Measurements from ENCODE around the gene C2CD2L.
"Not testable (repeated sequence)": the region's sequence is repeated elsewhere in the genome, so short reads cannot be mapped to it uniquely, and the experiment has no call there.

C2CD2L gene

DNA sequence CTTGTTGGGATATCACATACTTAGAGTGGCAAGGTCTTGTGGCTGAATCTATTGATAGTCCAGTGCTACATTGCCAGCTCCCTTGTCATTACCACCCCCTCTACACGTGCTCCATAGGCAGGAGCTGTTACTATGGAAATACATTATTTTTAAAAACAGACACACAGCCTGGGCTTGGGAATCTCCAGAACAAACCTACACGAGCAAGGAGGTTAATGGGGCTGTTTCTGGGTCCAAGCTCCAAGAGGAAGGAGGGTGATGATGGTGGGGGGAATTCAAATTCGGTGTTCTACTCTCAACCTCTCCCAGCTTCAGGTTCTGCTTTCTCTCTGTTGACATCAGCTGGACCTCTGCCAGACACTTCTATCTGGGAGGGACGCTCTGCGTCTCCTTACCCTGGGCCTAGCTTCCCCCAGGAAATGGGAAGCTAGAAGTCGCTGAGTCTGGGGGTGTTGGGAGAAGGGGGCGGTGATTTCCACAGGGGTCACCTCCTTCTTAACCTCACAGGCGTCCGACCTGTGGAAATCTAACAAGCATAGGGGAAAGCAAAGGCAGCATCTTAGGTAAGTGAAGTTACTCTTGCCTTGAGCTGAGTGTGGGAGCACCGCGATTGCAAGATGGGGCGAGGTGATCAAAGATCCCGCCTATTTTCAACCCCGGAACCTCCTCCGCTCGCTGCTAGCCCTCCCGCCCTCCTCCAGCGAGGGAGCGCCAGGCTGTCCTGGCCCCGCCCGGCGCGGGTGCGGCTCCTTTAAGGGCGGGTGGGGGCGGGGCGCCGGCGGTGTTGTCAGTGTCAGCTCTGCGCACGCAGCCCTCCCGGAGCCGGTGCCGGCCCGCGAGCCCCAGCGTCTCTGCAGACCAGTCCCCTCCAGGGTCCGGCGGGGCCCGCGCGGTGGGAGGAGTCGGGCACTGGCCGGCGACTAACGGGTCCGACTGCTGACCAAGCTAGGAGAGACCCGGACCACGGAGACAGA is at the start of gene C2CD2L:
Gene C2CD2L (plus strand): TSS at position 781 of the 974 bp plus-strand sequence. CDS start 398 bp downstream, outside the sequence.
- peak; percentile 81 for DNase-seq (ENCODE audit: low read depth)

DNA sequence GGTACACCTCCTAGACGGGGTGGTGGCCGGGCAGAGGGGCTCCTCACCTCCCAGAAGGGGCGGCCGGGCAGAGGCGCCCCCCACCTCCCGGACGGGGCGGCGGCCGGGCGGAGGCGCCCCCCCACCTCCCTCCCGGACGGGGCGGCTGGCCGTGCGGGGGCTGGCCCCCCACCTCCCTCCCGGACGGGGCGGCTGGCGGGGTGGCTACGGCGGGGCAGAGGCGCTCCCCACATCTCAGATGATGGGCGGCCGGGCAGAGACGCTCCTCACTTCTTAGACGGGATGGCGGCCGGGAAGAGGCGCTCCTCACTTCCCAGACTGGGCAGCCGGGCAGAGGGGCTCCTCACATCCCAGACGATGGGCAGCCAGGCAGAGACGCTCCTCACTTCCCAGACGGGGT is 48.0 kb upstream of the C2CD2L start:
- DNase-seq (ENCODE audit: low read depth) = not testable (repeated sequence)

DNA sequence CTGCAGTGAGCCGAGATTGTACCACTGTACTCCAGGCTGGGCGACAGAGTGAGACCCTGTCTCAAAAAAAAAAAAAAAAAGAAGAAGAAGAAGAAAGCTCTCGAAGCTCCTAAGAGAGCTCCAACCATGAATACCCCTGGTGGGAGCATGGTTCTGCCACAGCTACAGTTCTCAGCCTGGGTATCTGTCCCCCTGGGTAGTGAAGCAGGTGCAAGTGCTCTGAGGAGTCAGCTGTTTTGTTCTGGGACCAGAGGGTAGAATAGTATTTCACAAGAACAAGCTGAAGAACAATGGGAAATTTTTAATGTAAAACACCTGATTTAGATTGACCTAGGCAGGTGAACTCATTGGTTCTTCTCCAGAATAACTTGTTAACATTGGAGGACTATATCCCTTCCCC is 45.9 kb upstream of the C2CD2L start:
- DNase-seq (ENCODE audit: low read depth) = no peak

DNA sequence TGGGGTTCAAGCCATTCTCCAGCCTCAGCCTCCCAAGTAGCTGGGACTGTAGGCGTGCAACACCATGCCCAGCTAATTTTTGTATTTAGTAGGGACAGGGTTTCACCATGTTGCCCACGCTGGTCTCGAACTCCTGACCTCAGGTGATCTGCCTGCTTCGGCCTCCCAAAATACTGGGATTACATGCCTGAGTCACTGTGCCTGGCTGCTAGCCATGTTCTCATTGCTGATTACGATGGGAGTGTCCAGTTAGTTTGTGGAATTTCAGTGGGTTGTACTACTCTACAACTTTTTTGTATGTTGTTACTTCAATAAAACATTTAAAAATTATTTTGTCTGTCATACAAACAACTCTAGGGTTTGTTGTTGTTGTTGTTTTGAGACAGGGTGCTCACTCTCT is 44.4 kb upstream of the C2CD2L start:
- DNase-seq (ENCODE audit: low read depth) = no peak

DNA sequence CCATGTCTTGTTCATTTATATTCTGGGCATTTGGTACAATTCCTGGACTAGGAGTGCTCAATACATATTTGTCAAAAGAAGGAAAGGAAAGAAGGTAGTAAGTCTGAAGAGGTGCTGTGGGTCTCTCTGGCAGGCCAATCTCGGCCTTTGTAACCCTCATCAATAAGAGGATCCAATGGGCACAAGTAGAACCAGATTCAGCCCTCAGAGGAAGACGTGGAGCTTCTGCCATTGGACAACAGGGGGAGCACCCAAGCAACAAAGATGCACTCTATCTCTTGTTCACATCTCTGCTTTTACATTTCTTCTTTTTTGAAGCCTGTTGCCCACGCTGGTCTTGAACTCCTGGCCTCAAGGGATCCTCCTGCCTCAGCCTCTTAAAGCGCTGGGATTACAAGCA is 41.8 kb upstream of the C2CD2L start:
- DNase-seq (ENCODE audit: low read depth) = no peak

DNA sequence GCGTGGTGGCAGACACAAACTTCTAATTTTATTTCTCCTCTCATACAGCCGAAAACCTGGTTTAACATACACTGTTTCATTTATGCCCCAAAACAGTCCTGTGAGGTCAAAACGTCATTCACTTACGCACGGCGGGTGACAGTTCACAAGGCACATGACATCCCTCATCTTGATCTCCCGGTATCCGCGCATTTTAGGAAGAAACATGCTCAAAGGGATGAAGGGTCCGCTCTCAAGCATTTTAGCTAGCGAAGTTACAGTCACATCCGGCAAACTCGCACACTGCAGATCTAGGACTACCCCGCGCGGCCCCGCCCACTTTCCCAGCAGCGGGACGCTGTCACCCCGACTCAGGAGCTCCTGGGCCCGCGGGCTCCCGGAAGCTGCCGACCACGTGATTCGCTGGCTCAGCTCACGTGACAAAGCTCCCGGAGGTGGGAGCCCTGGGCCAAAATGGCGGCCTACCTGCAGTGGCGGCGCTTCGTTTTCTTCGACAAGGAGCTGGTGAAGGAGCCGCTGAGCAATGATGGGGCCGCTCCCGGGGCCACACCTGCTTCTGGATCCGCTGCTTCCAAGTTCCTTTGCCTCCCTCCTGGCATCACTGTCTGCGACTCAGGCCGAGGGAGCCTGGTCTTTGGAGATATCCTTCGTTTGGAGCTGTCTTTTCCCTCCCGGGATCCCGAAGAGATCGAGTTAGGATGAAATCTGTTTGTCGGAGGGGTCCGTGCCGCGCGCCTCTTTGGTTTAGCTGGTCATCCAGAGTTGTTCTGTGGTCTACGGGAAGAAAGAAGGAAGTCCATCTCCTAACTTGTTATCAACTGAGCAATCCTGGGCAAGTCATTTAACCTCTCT is 39.5 kb upstream of the C2CD2L start, which contains the start of gene VPS11:
Gene VPS11 (plus strand): TSS at position 448 of the 852 bp plus-strand sequence. CDS start 6 bp downstream, at position 454.
- peak; percentile 98 for DNase-seq (ENCODE audit: low read depth)

DNA sequence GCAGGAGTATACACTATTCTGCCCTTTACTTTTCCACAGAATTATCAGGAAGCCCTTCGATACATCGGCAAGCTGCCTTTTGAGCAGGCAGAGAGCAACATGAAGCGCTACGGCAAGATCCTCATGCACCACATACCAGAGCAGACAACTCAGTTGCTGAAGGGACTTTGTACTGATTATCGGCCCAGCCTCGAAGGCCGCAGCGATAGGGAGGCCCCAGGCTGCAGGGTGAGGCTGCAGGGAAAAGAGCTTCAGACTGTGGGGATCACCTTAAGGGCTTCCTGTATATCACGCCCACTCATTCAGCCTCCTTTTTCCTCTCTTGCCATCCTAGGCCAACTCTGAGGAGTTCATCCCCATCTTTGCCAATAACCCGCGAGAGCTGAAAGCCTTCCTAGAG is 29.3 kb upstream of the C2CD2L start:
- DNase-seq (ENCODE audit: low read depth) = no peak

DNA sequence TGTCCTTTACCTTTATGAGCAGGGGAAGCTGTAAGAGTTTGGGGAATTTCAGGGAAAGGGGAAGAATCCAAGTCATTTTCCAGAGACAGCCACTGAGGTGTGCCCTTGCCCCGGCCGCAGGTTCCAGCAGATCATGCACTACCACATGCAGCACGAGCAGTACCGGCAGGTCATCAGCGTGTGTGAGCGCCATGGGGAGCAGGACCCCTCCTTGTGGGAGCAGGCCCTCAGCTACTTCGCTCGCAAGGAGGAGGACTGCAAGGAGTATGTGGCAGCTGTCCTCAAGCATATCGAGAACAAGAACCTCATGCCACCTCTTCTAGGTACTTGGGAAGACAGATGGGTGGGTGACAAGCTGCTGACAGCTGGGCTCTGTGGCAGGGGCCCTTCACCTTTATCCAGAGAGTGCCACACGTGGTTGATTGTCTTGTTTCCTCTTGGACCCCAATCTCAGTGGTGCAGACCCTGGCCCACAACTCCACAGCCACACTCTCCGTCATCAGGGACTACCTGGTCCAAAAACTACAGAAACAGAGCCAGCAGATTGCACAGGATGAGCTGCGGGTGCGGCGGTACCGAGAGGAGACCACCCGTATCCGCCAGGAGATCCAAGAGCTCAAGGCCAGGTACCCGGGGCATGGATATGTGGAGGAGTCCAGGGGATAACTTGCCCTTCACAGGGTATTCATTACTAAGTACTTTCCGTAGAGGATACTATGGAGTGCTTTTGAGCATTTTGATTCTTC is 28.3 kb upstream of the C2CD2L start:
- DNase-seq (ENCODE audit: low read depth) = no peak

DNA sequence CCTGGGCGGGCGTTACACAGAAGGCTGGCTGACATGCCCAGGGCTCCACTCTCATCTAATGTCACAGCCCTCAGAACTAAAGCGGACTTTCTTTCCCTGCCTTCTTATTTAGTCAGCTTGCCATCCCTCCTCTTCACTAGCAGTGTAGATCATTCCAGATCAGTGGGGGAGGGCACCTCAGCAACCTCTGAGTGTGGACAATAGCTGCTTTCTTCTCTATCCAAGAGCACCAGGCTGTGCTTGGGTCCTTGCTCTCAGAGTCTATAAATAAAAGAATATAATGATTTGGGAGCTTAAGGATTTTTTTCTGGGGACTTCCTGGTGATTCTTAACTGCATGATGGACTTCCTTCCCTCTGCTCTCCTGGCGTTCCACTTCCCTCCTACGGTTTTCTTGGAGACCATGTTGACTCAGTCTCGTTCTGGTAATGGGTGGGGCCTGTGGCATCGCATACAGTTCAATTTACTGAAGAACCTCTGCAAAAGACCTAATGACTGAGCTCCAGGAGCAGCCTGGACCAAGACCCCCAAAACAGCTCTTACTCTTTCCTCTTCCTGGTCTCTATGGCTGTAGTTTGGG is 25.4 kb upstream of the C2CD2L start:
- DNase-seq (ENCODE audit: low read depth) = no peak

DNA sequence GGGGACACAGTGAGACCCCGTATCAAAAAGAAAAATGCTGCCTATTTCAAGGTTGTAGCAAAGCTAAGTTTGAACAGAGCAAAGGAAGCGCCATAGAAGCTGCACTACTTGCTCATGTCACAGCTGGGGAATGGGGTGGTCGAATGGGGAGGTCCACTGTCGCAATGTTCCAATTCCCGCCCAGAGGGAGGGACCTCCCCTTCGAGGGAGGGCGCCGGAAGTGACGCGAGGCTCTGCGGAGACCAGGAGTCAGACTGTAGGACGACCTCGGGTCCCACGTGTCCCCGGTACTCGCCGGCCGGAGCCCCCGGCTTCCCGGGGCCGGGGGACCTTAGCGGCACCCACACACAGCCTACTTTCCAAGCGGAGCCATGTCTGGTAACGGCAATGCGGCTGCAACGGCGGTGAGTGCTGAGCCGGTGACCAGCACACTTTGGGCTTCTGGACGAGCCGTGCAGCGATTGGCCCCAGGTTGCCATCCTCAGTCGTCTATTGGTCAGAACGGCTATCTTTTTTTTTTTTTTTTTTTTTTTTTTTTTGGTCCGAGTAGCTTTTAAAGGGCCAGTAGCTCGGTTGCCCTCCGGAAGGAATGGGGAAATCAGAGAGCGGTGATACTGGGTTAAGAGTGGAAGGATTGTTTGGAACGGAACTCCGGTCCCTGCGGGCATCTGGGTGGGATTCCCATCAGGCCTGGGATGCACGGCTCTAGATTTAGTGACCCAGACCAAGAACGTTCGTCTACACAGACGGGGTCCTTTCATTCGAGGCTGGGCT is 22.3 kb upstream of the C2CD2L start, which contains the start of gene HMBS:
Gene HMBS (plus strand): TSS at position 219 of the 774 bp plus-strand sequence. CDS start 153 bp downstream, at position 372.
- peak; percentile 88 for DNase-seq (ENCODE audit: low read depth)

DNA sequence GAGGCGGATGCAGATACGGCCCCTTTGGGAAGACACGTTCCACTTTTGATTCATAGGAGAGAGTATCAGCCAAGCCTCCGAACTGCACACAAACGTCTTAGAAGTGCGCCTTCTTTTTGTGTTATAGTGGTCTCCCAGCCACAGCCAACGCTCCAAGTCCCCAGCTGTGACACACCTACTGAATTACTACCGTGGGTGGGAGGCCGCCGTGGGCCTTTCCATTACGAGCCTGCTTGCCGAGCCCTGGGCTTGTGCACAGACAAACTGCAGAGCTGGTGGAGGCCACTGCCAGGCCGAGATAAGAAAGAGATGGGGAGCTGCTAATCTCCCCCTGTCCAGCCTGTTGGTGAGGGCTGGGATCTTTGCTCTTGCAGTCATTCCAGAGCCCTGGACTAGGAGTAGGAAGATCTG is 21.7 kb upstream of the C2CD2L start:
- DNase-seq (ENCODE audit: low read depth) = no peak

DNA sequence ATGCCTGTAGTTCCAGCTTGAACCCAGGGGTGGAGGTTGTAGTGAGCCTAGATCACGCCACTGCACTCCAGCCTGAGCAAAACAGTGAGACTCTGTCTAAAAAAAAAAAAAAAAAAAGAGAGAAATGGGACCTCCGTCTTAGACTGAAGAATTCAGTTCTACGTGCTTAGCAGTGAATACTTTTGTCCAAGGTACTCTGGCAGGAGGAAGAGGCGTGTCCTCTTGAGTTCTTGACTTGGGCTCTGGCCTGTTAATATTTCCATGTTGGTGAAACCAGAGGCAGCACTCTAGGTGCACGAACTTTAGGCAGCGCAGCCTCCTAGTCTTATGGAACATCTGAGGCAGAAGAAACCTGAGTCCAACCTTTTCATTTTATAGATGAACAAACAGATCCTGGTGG is 20.0 kb upstream of the C2CD2L start:
- no peak for DNase-seq (ENCODE audit: low read depth)

DNA sequence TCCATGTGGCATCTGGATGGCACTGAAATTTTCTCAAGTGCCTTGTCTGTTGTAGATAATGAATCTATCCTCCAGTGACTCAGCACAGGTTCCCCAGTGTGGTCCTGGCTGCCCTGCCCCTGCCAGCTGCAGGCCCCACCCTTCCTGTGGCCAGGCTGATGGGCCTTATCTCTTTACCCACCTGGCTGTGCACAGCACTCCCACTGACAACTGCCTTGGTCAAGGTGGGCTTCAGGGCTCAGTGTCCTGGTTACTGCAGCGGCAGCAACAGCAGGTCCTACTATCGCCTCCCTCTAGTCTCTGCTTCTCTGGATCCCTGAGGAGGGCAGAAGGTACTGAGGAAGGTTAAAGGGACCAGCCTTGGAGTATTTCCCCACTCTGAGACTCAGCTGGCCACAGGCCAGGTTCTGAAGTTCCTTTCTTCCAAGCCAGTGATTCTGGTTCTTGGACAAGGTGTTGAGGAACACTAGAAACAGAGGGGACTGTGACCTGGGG is 19.4 kb upstream of the C2CD2L start:
- no peak for DNase-seq (ENCODE audit: low read depth)

DNA sequence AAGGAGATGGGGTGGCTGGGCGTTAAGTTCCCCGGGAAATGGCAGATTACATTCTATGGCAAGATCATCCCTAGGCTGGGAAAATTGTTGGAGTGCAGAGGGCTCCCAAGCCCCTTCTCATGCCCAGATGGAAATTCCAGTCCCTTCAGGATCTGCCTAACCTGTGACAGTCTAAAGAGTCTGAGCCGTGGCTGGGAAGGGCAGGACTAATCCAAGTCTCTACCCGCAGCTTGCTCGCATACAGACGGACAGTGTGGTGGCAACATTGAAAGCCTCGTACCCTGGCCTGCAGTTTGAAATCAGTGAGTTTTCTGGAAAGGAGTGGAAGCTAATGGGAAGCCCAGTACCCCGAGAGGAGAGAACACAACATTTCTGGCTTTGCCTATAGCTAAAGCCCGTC is 18.7 kb upstream of the C2CD2L start:
- no peak for DNase-seq (ENCODE audit: low read depth)

DNA sequence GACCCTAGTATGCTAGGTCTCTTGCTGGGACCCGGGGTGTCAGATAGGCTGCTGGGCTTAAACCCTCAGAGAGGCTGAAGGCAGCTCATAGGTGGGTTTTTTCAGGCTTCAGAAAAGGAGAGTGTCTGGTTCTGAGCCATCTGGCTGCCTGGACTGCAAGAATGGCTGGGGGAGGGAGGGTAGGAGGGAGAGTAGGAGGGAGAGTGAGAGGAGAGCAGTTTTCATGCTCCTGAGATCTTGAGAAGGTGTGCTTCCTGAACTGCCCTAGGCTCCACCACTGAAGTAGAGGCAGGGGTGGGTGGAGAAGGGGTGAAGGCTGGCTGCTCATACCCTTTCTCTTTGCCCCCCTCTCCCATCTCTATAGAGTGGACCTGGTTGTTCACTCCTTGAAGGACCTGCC is 17.8 kb upstream of the C2CD2L start:
- DNase-seq (ENCODE audit: low read depth) = no peak

DNA sequence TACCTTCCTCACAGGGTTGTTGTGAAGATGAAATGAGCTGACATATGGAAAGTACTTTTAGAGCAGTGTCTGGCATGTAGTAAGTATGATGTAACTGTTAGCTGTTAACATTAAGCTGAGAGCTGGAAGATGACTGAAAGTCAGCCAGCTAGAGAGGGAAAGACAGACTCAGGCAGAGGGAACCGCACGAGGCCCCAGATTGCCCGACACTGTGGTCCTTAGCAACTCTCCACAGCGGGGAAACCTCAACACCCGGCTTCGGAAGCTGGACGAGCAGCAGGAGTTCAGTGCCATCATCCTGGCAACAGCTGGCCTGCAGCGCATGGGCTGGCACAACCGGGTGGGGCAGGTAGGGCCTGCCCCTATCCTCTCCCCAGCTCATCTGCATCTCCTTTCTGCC is 16.0 kb upstream of the C2CD2L start:
- DNase-seq (ENCODE audit: low read depth) = no peak

DNA sequence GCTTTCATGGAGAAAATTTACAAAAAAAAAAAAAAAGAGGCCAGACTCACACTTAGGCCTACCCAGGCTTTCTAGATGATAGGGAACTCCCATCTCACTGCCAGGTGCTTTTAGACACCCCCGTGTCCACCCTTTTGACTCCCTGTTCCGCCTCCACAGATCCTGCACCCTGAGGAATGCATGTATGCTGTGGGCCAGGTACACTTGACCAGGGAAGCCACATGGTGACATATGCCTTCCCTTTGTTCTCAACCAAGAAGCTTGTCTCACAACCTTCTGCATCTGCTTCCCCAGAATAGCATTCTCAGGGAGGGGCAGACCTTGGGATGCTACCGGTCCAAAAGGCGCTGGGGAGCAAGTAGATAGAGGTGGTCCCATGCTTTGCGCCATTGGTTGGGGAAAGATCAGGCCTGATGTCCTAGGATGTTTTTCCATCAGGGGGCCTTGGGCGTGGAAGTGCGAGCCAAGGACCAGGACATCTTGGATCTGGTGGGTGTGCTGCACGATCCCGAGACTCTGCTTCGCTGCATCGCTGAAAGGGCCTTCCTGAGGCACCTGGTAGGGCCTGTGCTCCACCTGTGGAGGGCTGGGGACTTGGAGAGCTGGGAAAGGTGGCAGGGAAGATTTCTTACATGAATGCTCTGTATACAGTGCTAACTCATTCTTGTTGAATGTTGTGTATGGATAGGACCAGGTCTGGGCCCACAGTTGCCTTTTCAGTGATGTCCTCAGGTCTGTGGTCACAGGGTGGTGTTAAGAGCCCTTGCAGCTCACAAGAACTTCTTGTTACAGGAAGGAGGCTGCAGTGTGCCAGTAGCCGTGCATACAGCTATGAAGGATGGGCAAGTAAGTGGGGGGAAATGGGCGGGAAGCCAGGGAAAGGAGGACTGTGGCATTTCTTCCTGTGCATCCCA is 14.9 kb upstream of the C2CD2L start:
- DNase-seq (ENCODE audit: low read depth) = no peak

DNA sequence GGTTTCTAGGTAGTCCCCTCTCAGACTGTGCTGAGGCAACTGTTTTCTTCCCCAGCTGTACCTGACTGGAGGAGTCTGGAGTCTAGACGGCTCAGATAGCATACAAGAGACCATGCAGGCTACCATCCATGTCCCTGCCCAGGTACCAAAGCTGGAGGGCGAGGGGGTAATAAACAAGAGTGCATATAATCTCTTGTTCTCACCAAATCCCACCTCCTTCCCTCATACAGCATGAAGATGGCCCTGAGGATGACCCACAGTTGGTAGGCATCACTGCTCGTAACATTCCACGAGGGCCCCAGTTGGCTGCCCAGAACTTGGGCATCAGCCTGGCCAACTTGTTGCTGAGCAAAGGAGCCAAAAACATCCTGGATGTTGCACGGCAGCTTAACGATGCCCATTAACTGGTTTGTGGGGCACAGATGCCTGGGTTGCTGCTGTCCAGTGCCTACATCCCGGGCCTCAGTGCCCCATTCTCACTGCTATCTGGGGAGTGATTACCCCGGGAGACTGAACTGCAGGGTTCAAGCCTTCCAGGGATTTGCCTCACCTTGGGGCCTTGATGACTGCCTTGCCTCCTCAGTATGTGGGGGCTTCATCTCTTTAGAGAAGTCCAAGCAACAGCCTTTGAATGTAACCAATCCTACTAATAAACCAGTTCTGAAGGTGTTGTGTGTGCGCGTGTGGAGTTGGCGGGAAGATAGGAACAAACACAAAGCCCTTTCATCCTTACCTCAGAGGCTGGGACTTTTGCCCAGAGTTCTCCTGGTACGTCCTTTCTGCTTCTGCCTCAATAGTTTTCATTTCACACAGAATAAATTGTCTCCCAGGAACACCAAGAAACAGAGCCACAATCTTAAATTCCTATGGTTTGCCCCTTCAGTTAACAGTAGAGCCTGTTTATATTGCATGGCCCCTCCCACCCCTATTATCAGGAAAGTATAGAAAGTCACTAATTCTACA is 14.0 kb upstream of the C2CD2L start:
- no peak for DNase-seq (ENCODE audit: low read depth)
